Endothelial cell of umbilical vein (primary cell): ENCODE measurements around the gene C22orf23. TPM values are rescaled to one million over a fixed set of nuclear protein-coding genes. Genes with fewer than 3 reads are reported as not detected.
"Not testable (repeated sequence)": the region's sequence is repeated elsewhere in the genome, so short reads cannot be mapped to it uniquely, and the experiment has no call there.

Experiments used
- BruUV-seq: library from RNA; stranded (reverse); fragments of 400-500 nt; replicated peaks from 2 replicates; lab custom pipeline; 2021; lab: Mats Ljungman, UMichigan
- CTCF ChIA-PET: fragments of 300-600, 350-600 bp; sonication (Branson Sonifier 250); formaldehyde crosslinking; loops from one replicate; lab custom pipeline; 2021; ENCODE audit warnings: antibody characterized with exemption, inconsistent platforms; lab: Charles Lee
- POLR2A ChIA-PET: fragments of 300-600, 350-600 bp; sonication (Branson Sonifier 250); formaldehyde crosslinking; loops from one replicate; lab custom pipeline; 2021; ENCODE audit warnings: antibody characterized with exemption, inconsistent platforms; lab: Charles Lee
- DNase-seq: peaks from one replicate; pipeline ENCODE4 v3.0.0-alpha.2; 2011; ENCODE audit warnings: low read depth, low spot score
- FAIRE-seq: peaks from 2 replicates; lab custom pipeline; 2011; peaks lifted over from hg19 to GRCh38; lab: Jason Lieb, UNC
- H2AFZ ChIP-seq: 2 replicates; pipeline ENCODE4 v1.6.0; 2012; ENCODE audit warnings: low read depth, low read length, control low read depth, inconsistent platforms
- H3K27ac ChIP-seq: 2 replicates; pipeline ENCODE4 v1.5.1; 2011; ENCODE audit warnings: low read depth, mild to moderate bottlenecking, control low read depth, low read length, moderate library complexity; ENCODE audit not compliant: insufficient read depth
- H3K27me3 ChIP-seq, 2 experiments: 2 replicates each; pipeline versions ENCODE4 v1.6.0 to v1.6.1; 2011; ENCODE audit warnings: low read length in 2 of 2, mixed read lengths in 1 of 2; ENCODE audit not compliant: control insufficient read depth in 2 of 2, insufficient read depth in 2 of 2
- H3K36me3 ChIP-seq, 2 experiments: 2 replicates in 1 of 2; 3 replicates in 1 of 2; pipeline ENCODE4 v1.5.1; 2011; ENCODE audit warnings: low read length in 2 of 2, mild to moderate bottlenecking in 1 of 2, moderate library complexity in 1 of 2; ENCODE audit not compliant: control insufficient read depth in 2 of 2, insufficient read depth in 2 of 2; ENCODE audit errors: extremely low read depth in 1 of 2
- H3K4me1 ChIP-seq: 3 replicates; pipeline ENCODE4 v1.5.1; 2011; ENCODE audit warnings: mild to moderate bottlenecking, low read length; ENCODE audit not compliant: control insufficient read depth, insufficient read depth; ENCODE audit errors: extremely low read depth
- H3K4me2 ChIP-seq: 2 replicates; pipeline ENCODE4 v1.6.1; 2011; ENCODE audit warnings: low read length, control low read depth, mixed read lengths; ENCODE audit not compliant: insufficient read depth
- H3K4me3 ChIP-seq, 3 experiments: fragments of 200-600 bp in 1 of 3; sonication (generic), shearing (Covaris generic) in 1 of 3; replicated peaks in 1 of 3; 2 replicates each; pipeline ENCODE4 v1.5.1; 2011 to 2016; ENCODE audit warnings: control low read depth in 3 of 3, low read length in 3 of 3, mild to moderate bottlenecking in 2 of 3, inconsistent platforms in 1 of 3, low read depth in 1 of 3, moderate library complexity in 1 of 3; ENCODE audit not compliant: insufficient read depth in 1 of 3
- H3K79me2 ChIP-seq: 2 replicates; pipeline ENCODE4 v1.6.0; 2012; ENCODE audit warnings: low read length, inconsistent platforms; ENCODE audit not compliant: control insufficient read depth, insufficient read depth
- H3K9ac ChIP-seq: replicated peaks from 2 replicates; pipeline ENCODE3; 2011; ENCODE audit warnings: low read length, control low read depth; ENCODE audit not compliant: insufficient read depth; ENCODE audit errors: extremely low read depth
- H3K9me1 ChIP-seq: replicated peaks from 3 replicates; pipeline ENCODE4 v1.6.0; 2011; ENCODE audit warnings: mild to moderate bottlenecking, low read length; ENCODE audit not compliant: control insufficient read depth, insufficient read depth; ENCODE audit errors: extremely low read depth
- H3K9me3 ChIP-seq: replicated peaks from 2 replicates; pipeline ENCODE4 v1.5.1; 2012; ENCODE audit warnings: low read length, inconsistent platforms; ENCODE audit not compliant: control insufficient read depth, insufficient read depth
- H4K20me1 ChIP-seq: replicated peaks from 2 replicates; pipeline ENCODE3; 2011; ENCODE audit warnings: mild to moderate bottlenecking, low read length; ENCODE audit not compliant: control insufficient read depth, insufficient read depth; ENCODE audit errors: extremely low read depth
- EZH2 ChIP-seq: IDR thresholded peaks from 2 replicates; pipeline ENCODE4 v1.6.1; 2012; ENCODE audit warnings: borderline replicate concordance, low read depth, mild to moderate bottlenecking, moderate library complexity, low read length, inconsistent platforms; ENCODE audit not compliant: severe bottlenecking
- FOS ChIP-seq: IDR thresholded peaks from 2 replicates; pipeline ENCODE4 v1.6.1; 2011; ENCODE audit warnings: mild to moderate bottlenecking, low read length, moderate library complexity, borderline replicate concordance; ENCODE audit not compliant: insufficient read depth
- GATA2 ChIP-seq: IDR thresholded peaks from 2 replicates; pipeline ENCODE4 v1.7.0; 2011; ENCODE audit warnings: low read depth, mild to moderate bottlenecking, moderate library complexity, mixed read lengths, low read length; ENCODE audit not compliant: insufficient read length, insufficient read depth
- JUN ChIP-seq: IDR thresholded peaks from 2 replicates; pipeline ENCODE4 v1.6.1; 2011; ENCODE audit warnings: borderline replicate concordance, low read depth; ENCODE audit not compliant: insufficient read length, insufficient read depth
- MYC ChIP-seq: IDR thresholded peaks from one replicate; pipeline ENCODE4 v1.6.1; 2011; ENCODE audit warnings: mild to moderate bottlenecking, low read depth, low read length
- POLR2A ChIP-seq: IDR thresholded peaks from 2 replicates; pipeline ENCODE4 v1.6.1; 2012; ENCODE audit warnings: low read depth, mild to moderate bottlenecking, control low read depth, low read length
- POLR2AphosphoS5 ChIP-seq: IDR thresholded peaks from 2 replicates; pipeline ENCODE4 v1.6.1; 2012; ENCODE audit warnings: low read depth, mild to moderate bottlenecking, control low read depth, low read length, moderate library complexity; ENCODE audit not compliant: insufficient read depth
- dilution Hi-C: fragments of 300-500 bp; cut with MboI; formaldehyde crosslinking; loops from one replicate; pipeline ENCODE4 v1.15.0; 2019; ENCODE audit warnings: low sequenced_read_pairs; ENCODE audit not compliant: extremely low pct_ligation_motif_present
- intact Hi-C: fragments of 100-400 bp; cut with micrococcal nuclease; formaldehyde crosslinking; loops from one replicate; pipeline ENCODE4 v1.10.0; 2022
- polyA plus RNA-seq, 4 experiments: library from polyadenylated mRNA; depleted of rRNA in 3 of 4; stranded (reverse) in 3 of 4; unstranded in 1 of 4; fragments of >200 nt; gene quantifications; 2 replicates each; pipeline versions ENCODE4 v1.2.1 to v1.2.3, GENCODE V29; 2011 to 2012; ENCODE audit warnings: missing spikeins in 1 of 4
- total RNA-seq: library from RNA; stranded (reverse); gene quantifications from 2 replicates; pipeline ENCODE4 v1.2.3, GENCODE V29; 2021
- TF ChIP-seq, protein P1 (sequence below): IDR thresholded peaks from 2 replicates; pipeline ENCODE4 v1.6.1; 2011; ENCODE audit not compliant: insufficient read depth, insufficient read length
- TF ChIP-seq, protein P2 (sequence below), 2 donors: IDR thresholded peaks; 1 replicate in 1 of 2; 2 replicates in 1 of 2; pipeline ENCODE4 v1.5.1; 2011; ENCODE audit warnings: low read length in 2 of 2, mild to moderate bottlenecking in 2 of 2, moderate library complexity in 2 of 2, control low read depth in 1 of 2, inconsistent platforms in 1 of 2, low read depth in 1 of 2; ENCODE audit not compliant: insufficient read depth in 1 of 2; ENCODE audit errors: extremely low read depth in 1 of 2

The C22orf23 gene
- total and polyA plus RNA-seq, 2 donors (not counting 3 experiments of a cell fraction or from before 2014, with no cell fraction given): 0.23 to 0.44 TPM

DNA sequence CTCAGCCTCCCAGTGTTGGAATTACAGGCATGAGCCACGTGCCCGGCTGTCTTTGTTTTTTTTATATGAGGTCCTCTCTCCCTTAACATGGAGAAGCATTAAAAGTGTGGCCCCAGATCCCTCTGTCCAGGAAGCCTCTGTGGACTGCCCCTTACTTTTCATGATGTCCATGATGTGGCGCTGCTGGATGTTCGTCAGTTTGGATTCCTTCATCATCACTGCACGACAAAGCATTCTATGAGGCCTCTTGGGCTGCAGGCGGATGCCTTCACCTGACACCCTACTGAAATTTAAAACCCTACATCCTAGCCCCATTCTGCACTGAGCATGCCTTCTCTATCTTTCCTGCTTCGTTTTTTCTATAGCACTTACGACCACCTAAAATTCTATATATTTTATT lies 2.1 kb downstream of the C22orf23 start:
- CTCF ChIA-PET: interaction anchor here (1.5 kb wide), 1 partner anchor 14 kb away, joined by 7 read pairs; no protein-coding TSS in a partner anchor
- no peak overlapping the region for H3K9ac ChIP-seq
- POLR2A ChIA-PET: no interaction called here
- no peak overlapping the region for H3K27ac ChIP-seq
- H3K4me3 ChIP-seq: no peak overlapping the region
- H2AFZ ChIP-seq: no peak overlapping the region
- TF ChIP-seq GATA2 (no peak), MYC (no peak), FOS (no peak), POLR2A (no peak), EZH2 (no peak), POLR2AphosphoS5 (no peak), JUN (no peak)
- TF ChIP-seq, protein P1, sequence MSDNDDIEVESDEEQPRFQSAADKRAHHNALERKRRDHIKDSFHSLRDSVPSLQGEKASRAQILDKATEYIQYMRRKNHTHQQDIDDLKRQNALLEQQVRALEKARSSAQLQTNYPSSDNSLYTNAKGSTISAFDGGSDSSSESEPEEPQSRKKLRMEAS: no peak
- TF ChIP-seq, protein P2, sequence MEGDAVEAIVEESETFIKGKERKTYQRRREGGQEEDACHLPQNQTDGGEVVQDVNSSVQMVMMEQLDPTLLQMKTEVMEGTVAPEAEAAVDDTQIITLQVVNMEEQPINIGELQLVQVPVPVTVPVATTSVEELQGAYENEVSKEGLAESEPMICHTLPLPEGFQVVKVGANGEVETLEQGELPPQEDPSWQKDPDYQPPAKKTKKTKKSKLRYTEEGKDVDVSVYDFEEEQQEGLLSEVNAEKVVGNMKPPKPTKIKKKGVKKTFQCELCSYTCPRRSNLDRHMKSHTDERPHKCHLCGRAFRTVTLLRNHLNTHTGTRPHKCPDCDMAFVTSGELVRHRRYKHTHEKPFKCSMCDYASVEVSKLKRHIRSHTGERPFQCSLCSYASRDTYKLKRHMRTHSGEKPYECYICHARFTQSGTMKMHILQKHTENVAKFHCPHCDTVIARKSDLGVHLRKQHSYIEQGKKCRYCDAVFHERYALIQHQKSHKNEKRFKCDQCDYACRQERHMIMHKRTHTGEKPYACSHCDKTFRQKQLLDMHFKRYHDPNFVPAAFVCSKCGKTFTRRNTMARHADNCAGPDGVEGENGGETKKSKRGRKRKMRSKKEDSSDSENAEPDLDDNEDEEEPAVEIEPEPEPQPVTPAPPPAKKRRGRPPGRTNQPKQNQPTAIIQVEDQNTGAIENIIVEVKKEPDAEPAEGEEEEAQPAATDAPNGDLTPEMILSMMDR (IDR thresholded peaks at IDR 0.05; ENCODE audit: extremely low read depth in 1 of 2, insufficient read depth in 1 of 2, low read depth in 1 of 2, low read length in 2 of 2): no peak
- FAIRE-seq: no peak
- H3K4me1 ChIP-seq: peaks cover 14% of the 10 kb centered on the region
- no TSS peak for BruUV-seq
- H4K20me1 ChIP-seq: no peaks in the 10 kb centered on the region
- H3K9me1 ChIP-seq: no peaks in the 10 kb centered on the region
- intact Hi-C loops (loop anchor here (5.0 kb wide), 2 partner anchors 44 to 134 kb away; partner anchors contain the start of gene MICALL1), dilution Hi-C loops (no loop called here)
- H3K9me3 ChIP-seq: no peaks in the 10 kb centered on the region
- H3K27me3 ChIP-seq: no peaks in the 10 kb centered on the region
- DNase-seq: no peak
- no peaks in the 10 kb centered on the region for H3K36me3 ChIP-seq
- no peak overlapping the region for H3K4me2 ChIP-seq
- peaks cover 15% of the 10 kb centered on the region for H3K79me2 ChIP-seq

DNA sequence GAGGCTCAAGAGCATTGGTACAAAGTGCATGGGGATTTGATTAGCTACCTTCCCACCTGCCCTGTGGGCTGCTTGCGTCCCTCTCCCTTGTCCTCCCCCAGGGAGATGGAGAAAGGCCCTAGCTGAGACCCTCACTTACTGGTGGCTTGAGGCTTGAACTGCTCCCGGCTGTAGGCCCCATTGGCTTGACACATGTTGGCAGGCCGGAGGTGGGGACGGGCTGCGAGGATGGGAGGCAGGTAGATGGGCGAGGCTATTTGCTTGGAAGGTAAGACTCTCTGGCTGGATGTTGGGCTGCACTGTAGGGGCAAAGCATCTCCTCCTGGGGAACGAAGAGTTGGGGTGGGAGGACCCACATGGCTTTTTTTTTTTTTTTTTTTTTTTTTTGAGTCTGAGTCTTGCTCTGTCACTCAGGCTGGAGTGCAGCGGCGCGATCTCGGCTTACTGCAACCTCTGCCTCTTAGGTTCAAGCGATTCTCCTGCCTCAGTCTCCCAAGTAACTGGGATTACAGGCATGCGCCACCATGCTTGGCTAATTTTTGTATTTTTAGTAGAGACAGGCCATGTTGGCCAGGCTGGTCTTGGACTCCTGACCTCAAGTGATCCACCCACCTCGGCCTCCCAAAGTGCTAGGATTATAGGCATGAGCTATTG lies 6.1 kb downstream of the C22orf23 start:
- H3K79me2 ChIP-seq, H3K36me3 ChIP-seq, H3K27me3 ChIP-seq, FAIRE-seq, dilution Hi-C loops, H4K20me1 ChIP-seq, H3K27ac ChIP-seq, H3K9me1 ChIP-seq, H3K4me3 ChIP-seq, H3K4me1 ChIP-seq, intact Hi-C loops, DNase-seq, POLR2A ChIA-PET, H3K9me3 ChIP-seq, BruUV-seq, H3K9ac ChIP-seq, H2AFZ ChIP-seq, H3K4me2 ChIP-seq: not testable (repeated sequence)
- CTCF ChIA-PET: interaction anchor here (1.8 kb wide), 1 partner anchor 14 kb away, joined by 7 read pairs; no protein-coding TSS in a partner anchor
